GM12872 (cell line): ENCODE measurements around the gene ATL3.

ENCODE experiments used
- TF ChIP-seq, protein P1 (sequence below): IDR thresholded peaks from 3 replicates; pipeline ENCODE4 v1.5.1; 2011; ENCODE audit warnings: low read depth, mild to moderate bottlenecking, low read length, moderate library complexity; ENCODE audit not compliant: insufficient read depth

ATL3 gene

GRCh38 chr11:63590024-63590788, 81.0 kb downstream of the ATL3 start:
- TF ChIP-seq, protein P1, sequence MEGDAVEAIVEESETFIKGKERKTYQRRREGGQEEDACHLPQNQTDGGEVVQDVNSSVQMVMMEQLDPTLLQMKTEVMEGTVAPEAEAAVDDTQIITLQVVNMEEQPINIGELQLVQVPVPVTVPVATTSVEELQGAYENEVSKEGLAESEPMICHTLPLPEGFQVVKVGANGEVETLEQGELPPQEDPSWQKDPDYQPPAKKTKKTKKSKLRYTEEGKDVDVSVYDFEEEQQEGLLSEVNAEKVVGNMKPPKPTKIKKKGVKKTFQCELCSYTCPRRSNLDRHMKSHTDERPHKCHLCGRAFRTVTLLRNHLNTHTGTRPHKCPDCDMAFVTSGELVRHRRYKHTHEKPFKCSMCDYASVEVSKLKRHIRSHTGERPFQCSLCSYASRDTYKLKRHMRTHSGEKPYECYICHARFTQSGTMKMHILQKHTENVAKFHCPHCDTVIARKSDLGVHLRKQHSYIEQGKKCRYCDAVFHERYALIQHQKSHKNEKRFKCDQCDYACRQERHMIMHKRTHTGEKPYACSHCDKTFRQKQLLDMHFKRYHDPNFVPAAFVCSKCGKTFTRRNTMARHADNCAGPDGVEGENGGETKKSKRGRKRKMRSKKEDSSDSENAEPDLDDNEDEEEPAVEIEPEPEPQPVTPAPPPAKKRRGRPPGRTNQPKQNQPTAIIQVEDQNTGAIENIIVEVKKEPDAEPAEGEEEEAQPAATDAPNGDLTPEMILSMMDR: no peak

GRCh38 chr11:63589000-63589399, 82.2 kb downstream of the ATL3 start:
- TF ChIP-seq, protein P1: no peak

GRCh38 chr11:63586451-63587166, 84.6 kb downstream of the ATL3 start:
- TF ChIP-seq, protein P1: no peak

DNA sequence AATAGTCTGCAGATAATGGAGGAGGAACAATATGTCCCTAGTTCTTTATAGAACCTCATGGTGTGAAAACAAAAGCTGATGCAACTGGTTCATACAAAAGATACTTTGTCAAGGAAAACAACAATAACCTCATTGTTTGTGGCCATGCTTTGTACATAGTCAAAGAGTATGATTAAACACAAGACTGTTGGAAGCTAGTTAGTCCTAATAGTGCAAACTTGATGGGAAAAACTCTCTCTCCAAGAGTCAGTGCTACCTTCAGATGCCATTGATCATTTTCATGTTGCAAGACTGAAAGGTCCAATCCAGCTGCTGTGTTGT, 87.9 kb downstream of the ATL3 start:
- TF ChIP-seq, protein P1: no peak

DNA sequence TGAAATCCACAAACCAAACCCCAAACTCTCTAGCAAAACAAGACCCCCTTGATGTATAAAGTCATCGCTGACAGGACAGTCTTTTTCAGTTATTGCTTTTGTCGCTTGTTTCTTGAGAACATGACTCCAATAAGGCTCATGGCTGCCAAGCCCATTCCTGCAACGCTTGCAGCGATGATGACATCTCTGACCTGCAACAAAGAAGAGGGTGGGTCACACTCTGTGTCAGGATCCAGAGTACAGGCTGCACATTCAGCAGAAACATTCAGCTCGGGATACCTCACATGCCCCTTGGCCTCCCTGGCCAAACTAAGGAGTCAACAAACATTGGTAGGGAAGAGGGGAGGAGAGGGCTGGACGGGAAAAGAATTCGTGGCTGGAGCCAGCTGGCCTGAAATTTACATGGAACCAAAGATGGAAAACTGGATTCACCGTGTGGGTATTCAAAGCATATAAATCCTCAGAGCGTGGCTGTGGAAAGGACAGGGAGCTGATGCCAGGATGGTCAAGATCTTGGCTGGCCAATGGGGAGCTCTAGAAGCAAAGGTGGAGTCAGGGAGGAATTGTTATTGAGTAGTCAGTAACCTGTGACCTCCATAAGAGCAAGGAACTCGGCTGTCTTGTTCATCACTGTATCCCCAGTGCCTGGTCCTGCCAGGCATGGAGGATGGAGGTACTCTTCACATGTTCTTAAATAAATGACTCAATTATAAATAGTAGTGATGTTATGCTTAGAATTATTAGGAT, 96.1 kb downstream of the ATL3 start:
- TF ChIP-seq, protein P1: no peak
